Neural progenitor cell (in vitro differentiated cells): ENCODE measurements around the gene TTYH3. TPM values are rescaled to one million over a fixed set of nuclear protein-coding genes. Genes with fewer than 3 reads are reported as not detected.
A peak's percentile ranks its signal among the peaks of the same experiment; 100 is the strongest.

ENCODE experiments used
- DNase-seq: peaks from one replicate; pipeline ENCODE4 v3.0.0-alpha.2; 2016; ENCODE audit warnings: low spot score
- H2AFZ ChIP-seq: fragments of 200-600 bp; sonication (generic); replicated peaks from 2 replicates; pipeline ENCODE4 v1.6.1; 2016; ENCODE audit warnings: antibody characterized with exemption
- H3F3A ChIP-seq: fragments of 200-600 bp; sonication (generic); 2 replicates; pipeline ENCODE4 v1.6.1; 2016; ENCODE audit warnings: antibody characterized with exemption, low read depth
- H3K27ac ChIP-seq: fragments of 200-600 bp; sonication (generic); 2 replicates; pipeline ENCODE4 v1.5.1; 2016; ENCODE audit warnings: mild to moderate bottlenecking
- H3K27me3 ChIP-seq: fragments of 200-600 bp; sonication (generic); 2 replicates; pipeline ENCODE4 v1.6.1; 2016; ENCODE audit warnings: mild to moderate bottlenecking, moderate library complexity
- H3K36me3 ChIP-seq: fragments of 200-600 bp; sonication (generic); 2 replicates; pipeline ENCODE4 v1.5.1; 2016
- H3K4me1 ChIP-seq: fragments of 200-600 bp; sonication (generic); 2 replicates; pipeline ENCODE4 v1.6.1; 2016; ENCODE audit warnings: mixed run types
- H3K4me2 ChIP-seq: fragments of 200-600 bp; sonication (generic); 2 replicates; pipeline ENCODE4 v1.6.1; 2016
- H3K4me3 ChIP-seq: fragments of 200-600 bp; sonication (generic); 2 replicates; pipeline ENCODE4 v1.5.1; 2016
- H3K79me2 ChIP-seq: fragments of 200-600 bp; sonication (generic); 2 replicates; pipeline ENCODE4 v1.6.1; 2016; ENCODE audit warnings: low read depth
- H3K9ac ChIP-seq: fragments of 200-600 bp; sonication (generic); 2 replicates; pipeline ENCODE4 v1.6.1; 2016
- H3K9me3 ChIP-seq: fragments of 200-600 bp; sonication (generic); 2 replicates; pipeline ENCODE4 v1.5.1; 2016; ENCODE audit warnings: low read depth
- H4K20me1 ChIP-seq: fragments of 200-600 bp; sonication (generic); 2 replicates; pipeline ENCODE4 v1.6.1; 2016; ENCODE audit warnings: low read depth
- H3K27ac Mint-ChIP-seq: 3 replicates; pipeline ENCODE4 v1.8.0; 2021; ENCODE audit warnings: mixed read lengths
- H3K27me3 Mint-ChIP-seq: 2 replicates; pipeline ENCODE4 v1.8.0; 2022; ENCODE audit warnings: low read depth, mild to moderate bottlenecking, inconsistent platforms, moderate library complexity, mixed read lengths; ENCODE audit not compliant: insufficient read depth
- H3K36me3 Mint-ChIP-seq: 3 replicates; pipeline ENCODE4 v1.8.0; 2021; ENCODE audit warnings: mixed read lengths
- H3K4me1 Mint-ChIP-seq: 3 replicates; pipeline ENCODE4 v1.8.0; 2021; ENCODE audit warnings: mixed read lengths
- H3K4me3 Mint-ChIP-seq: 3 replicates; pipeline ENCODE4 v1.8.0; 2021; ENCODE audit warnings: mild to moderate bottlenecking, moderate library complexity, mixed read lengths
- H3K9me3 Mint-ChIP-seq: 3 replicates; pipeline ENCODE4 v1.8.0; 2020; ENCODE audit warnings: mixed read lengths
- EZH2 ChIP-seq: fragments of 200-600 bp; sonication (generic); IDR thresholded peaks from 2 replicates; pipeline ENCODE4 v1.6.1; 2017; ENCODE audit warnings: antibody characterized with exemption, mild to moderate bottlenecking, moderate library complexity
- EZH2phosphoT487 ChIP-seq: fragments of 200-600 bp; sonication (generic); IDR thresholded peaks from 2 replicates; pipeline ENCODE4 v1.6.1; 2017; ENCODE audit warnings: antibody characterized with exemption
- total RNA-seq: library from RNA; depleted of rRNA; stranded (reverse); fragments of >200 nt; gene quantifications from 2 replicates; pipeline ENCODE4 v1.2.3, GENCODE V29; 2015; ENCODE audit warnings: low replicate concordance
- TF ChIP-seq, protein P1 (sequence below): fragments of 200-600 bp; sonication (generic); IDR thresholded peaks from 2 replicates; pipeline ENCODE4 v1.5.1; 2017; ENCODE audit warnings: antibody characterized with exemption, mild to moderate bottlenecking

The TTYH3 gene
- total RNA-seq, 1 donor from 2014 or later: 13.2 TPM

DNA sequence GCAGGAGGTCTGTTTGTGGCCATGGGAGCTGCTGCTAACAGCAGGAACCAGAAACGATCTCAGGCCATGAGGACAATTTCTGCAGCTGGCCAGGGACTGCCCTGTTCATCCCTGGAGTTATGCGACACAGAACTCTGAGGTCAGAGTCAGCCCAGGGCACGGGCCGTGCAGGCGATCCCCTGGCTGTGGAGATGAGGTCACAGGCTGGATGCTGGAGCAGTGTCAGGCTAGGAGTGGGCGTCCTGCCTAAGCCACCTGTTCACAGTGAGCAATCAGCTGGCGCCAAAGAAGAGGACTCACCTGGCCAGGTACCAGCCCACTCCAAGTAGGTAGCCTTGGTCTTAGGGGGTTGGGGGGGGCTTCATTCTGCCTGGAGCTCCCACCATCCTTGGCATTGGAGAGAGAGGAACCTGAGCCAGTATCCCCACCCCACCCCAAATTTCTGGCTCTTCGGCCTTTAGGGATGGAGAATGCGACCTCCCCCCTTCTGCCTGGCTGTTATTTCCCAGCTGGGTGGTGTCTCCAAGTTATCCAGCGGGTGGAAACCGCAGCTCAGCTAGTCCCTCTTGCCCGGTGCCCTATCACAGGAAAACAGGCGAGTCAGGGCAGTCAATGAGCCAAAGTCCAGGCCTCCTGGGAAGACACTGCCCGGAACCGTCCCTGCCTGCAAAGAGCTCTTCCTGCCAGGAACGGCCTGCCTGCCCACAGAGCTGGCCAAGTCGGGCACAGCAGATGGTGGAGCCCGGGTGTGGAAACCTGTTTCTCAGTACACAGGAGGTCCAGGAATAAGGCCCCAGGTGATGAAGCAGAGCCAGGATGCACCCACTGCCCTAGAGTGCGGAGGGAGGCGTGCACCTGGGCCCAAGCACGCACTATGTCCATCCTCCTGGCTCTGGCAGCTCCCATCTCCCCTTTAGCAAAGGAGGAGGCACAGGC, 1.8 kb upstream of the TTYH3 start:
- peaks cover 9% of the 10 kb centered on the region for H3K4me1 ChIP-seq

DNA sequence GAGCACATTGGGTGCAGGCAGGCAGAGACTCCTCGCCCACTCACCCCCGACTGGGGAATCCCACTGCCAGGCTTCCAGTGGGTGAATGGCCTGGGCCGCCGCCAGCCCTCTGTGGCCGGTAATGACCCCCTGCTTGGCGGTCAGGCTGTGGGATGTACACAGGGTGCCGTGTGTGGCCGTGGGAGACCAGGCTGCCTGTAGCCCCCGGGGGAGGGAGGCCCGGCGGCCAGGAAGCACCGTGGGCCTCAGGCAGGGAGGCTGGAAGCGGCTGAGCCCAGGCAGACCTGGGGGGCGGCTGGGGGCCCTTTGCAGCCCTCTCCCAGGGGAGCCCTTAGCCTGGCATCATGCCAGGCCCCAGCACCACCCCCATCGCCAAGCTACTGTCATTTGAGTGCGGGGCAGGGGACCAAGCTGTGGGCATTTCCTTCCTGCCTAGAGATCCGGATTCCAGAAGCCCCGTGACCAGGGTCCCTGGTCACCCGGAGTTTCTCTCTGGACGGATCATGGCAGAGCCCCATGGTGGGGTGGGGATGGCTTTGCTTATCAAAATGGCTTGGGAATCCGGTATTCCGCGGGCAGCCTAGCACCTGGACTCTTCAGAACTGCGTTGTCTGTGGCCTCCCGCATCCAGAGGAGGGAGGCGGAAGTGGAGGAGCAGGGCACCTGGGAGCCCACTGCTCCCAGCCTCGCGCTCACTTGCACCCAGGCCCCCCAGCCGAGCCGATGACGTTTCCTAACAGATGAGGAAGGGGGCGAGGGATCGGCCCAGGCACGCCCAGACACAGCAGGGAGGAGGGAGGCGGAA, 1.1 kb downstream of the TTYH3 start:
- peak overlapping the region; percentile 89 for H3K9ac ChIP-seq
- Mint-ChIP-seq H3K27ac (peak overlapping the region; percentile 76), H3K27me3 (peaks cover 4% of the 10 kb centered on the region), H3K36me3 (no peaks in the 10 kb centered on the region), H3K4me3 (peak overlapping the region; percentile 94), H3K9me3 (no peaks in the 10 kb centered on the region), H3K4me1 (peaks cover 37% of the 10 kb centered on the region)
- peaks cover 20% of the 10 kb centered on the region for H3F3A ChIP-seq
- DNase-seq: peak; percentile 57
- H3K36me3 ChIP-seq: no peaks in the 10 kb centered on the region
- TF ChIP-seq EZH2: no peak
- H3K27ac ChIP-seq: peak overlapping the region; percentile 32
- peak overlapping the region; percentile 97 for H3K4me3 ChIP-seq
- H3K9me3 ChIP-seq: no peaks in the 10 kb centered on the region
- peaks cover 60% of the 10 kb centered on the region for H3K79me2 ChIP-seq
- H3K27me3 ChIP-seq: no peaks in the 10 kb centered on the region
- no peak overlapping the region for H2AFZ ChIP-seq
- H4K20me1 ChIP-seq: peaks cover 59% of the 10 kb centered on the region
- peaks cover 9% of the 10 kb centered on the region for H3K4me1 ChIP-seq
- H3K4me2 ChIP-seq: peak overlapping the region; percentile 94

More for the DNA sequence above, 1.8 kb upstream of the TTYH3 start:
- Histone ChIP-seq H3K4me2 (no peak overlapping the region), H3F3A (peaks cover 20% of the 10 kb centered on the region), H3K79me2 (peaks cover 31% of the 10 kb centered on the region), H4K20me1 (peaks cover 30% of the 10 kb centered on the region), H3K4me3 (no peak overlapping the region), H2AFZ (no peak overlapping the region), H3K36me3 (no peaks in the 10 kb centered on the region), H3K9me3 (no peaks in the 10 kb centered on the region), H3K9ac (no peak overlapping the region), H3K27me3 (no peaks in the 10 kb centered on the region), H3K27ac (no peak overlapping the region)
- DNase-seq: no peak
- peaks cover 26% of the 10 kb centered on the region for H3K4me1 Mint-ChIP-seq
- peak overlapping the region; percentile 86 for H3K27ac Mint-ChIP-seq
- H3K9me3 Mint-ChIP-seq: no peaks in the 10 kb centered on the region
- H3K4me3 Mint-ChIP-seq: no peak overlapping the region
- no peaks in the 10 kb centered on the region for H3K36me3 Mint-ChIP-seq
- peaks cover 4% of the 10 kb centered on the region for H3K27me3 Mint-ChIP-seq
- TF ChIP-seq, protein P1, sequence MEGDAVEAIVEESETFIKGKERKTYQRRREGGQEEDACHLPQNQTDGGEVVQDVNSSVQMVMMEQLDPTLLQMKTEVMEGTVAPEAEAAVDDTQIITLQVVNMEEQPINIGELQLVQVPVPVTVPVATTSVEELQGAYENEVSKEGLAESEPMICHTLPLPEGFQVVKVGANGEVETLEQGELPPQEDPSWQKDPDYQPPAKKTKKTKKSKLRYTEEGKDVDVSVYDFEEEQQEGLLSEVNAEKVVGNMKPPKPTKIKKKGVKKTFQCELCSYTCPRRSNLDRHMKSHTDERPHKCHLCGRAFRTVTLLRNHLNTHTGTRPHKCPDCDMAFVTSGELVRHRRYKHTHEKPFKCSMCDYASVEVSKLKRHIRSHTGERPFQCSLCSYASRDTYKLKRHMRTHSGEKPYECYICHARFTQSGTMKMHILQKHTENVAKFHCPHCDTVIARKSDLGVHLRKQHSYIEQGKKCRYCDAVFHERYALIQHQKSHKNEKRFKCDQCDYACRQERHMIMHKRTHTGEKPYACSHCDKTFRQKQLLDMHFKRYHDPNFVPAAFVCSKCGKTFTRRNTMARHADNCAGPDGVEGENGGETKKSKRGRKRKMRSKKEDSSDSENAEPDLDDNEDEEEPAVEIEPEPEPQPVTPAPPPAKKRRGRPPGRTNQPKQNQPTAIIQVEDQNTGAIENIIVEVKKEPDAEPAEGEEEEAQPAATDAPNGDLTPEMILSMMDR: no peak
- no peak for TF ChIP-seq EZH2
- TF ChIP-seq EZH2phosphoT487: no peak

DNA sequence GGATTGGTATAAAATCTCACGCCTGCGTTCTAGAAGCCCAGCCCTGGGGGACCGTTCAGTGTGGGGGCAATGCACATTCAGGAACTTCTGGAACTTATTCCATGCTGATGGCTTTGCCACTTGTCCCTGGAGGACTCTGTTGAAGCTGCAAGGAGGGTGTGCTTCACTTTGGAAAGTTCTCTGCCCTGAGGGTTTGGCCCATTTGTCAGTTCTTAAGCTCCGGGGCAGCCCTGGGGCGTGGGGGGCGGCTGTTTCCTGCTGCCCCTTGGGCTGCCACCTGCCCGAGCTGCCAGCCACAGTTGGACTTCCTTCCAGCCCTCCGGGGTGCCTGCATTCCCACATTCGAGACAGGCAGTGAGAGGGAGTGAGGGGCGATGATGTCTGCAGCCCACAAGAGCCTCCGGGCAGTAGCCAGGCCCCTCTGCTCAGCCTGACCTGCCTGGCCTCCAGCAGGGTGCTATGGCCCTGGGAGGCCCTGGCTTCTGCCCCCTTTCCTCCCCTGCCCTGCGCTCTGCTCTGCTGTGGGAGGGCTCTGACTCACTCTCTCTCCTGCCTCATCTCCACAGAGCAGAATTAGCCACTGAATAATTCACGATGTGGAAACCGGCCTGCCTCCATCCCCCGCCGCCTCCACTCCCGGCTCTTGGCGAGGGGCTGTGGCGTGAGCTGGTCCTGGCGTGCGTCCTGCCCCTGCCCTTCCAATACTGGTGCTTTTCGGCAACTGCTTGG, 1.9 kb downstream of the TTYH3 start:
- TF ChIP-seq, protein P1: no peak
- TF ChIP-seq EZH2phosphoT487 (no peak), EZH2 (no peak)
- peak overlapping the region; percentile 32 for H3K27ac ChIP-seq
- peaks cover 9% of the 10 kb centered on the region for H3K4me1 ChIP-seq
- H4K20me1 ChIP-seq: peaks cover 67% of the 10 kb centered on the region
- no peaks in the 10 kb centered on the region for H3K36me3 Mint-ChIP-seq
- H3K4me3 Mint-ChIP-seq: peak overlapping the region; percentile 94
- H3K27ac Mint-ChIP-seq: peak overlapping the region; percentile 76
- H3K27me3 ChIP-seq: no peaks in the 10 kb centered on the region
- H3K27me3 Mint-ChIP-seq: peaks cover 4% of the 10 kb centered on the region
- no peaks in the 10 kb centered on the region for H3K36me3 ChIP-seq
- no peak for DNase-seq
- no peaks in the 10 kb centered on the region for H3K9me3 ChIP-seq
- no peak overlapping the region for H2AFZ ChIP-seq
- H3K9me3 Mint-ChIP-seq: no peaks in the 10 kb centered on the region
- peak overlapping the region; percentile 94 for H3K4me2 ChIP-seq
- H3K4me3 ChIP-seq: peak overlapping the region; percentile 97
- peak overlapping the region; percentile 89 for H3K9ac ChIP-seq
- peaks cover 68% of the 10 kb centered on the region for H3K79me2 ChIP-seq
- peaks cover 20% of the 10 kb centered on the region for H3F3A ChIP-seq
- peaks cover 32% of the 10 kb centered on the region for H3K4me1 Mint-ChIP-seq
